DOHH2 (cell line): ENCODE data around the gene GLRX3.

Source experiments
- H3F3A ChIP-seq: fragments of 200-600 bp; sonication (generic), shearing (Covaris generic); 2 replicates; pipeline ENCODE4 v1.6.0; 2016; ENCODE audit warnings: antibody characterized with exemption, mild to moderate bottlenecking; ENCODE audit not compliant: control insufficient read depth, insufficient read depth
- H3K27ac ChIP-seq: fragments of 200-600 bp; sonication (generic); 2 replicates; pipeline ENCODE4 v1.5.1; 2014; ENCODE audit warnings: low read depth, mild to moderate bottlenecking, low read length, moderate library complexity
- H3K27me3 ChIP-seq: fragments of 200-600 bp; sonication (generic); 2 replicates; pipeline ENCODE4 v1.6.1; 2014; ENCODE audit warnings: mild to moderate bottlenecking, low read length, mixed read lengths; ENCODE audit not compliant: control insufficient read depth
- H3K36me3 ChIP-seq: fragments of 200-600 bp; sonication (generic); 2 replicates; pipeline ENCODE4 v1.6.1; 2014; ENCODE audit warnings: mild to moderate bottlenecking, low read length, moderate library complexity, mixed read lengths; ENCODE audit not compliant: control insufficient read depth
- H3K4me1 ChIP-seq: fragments of 200-600 bp; sonication (generic); 2 replicates; pipeline ENCODE4 v1.6.1; 2014; ENCODE audit warnings: mild to moderate bottlenecking, low read length, mixed read lengths; ENCODE audit not compliant: control insufficient read depth
- H3K4me2 ChIP-seq: fragments of 200-600 bp; sonication (generic); 2 replicates; pipeline ENCODE4 v1.6.0; 2014; ENCODE audit warnings: mild to moderate bottlenecking, low read length, moderate library complexity
- H3K4me3 ChIP-seq: fragments of 200-600 bp; sonication (generic); 2 replicates; pipeline ENCODE4 v1.5.1; 2014; ENCODE audit warnings: mild to moderate bottlenecking, low read length, mixed read lengths
- H3K79me2 ChIP-seq: fragments of 200-600 bp; sonication (generic); 2 replicates; pipeline ENCODE4 v1.6.1; 2014; ENCODE audit warnings: mild to moderate bottlenecking, low read length, mixed read lengths; ENCODE audit not compliant: control insufficient read depth
- H3K9me2 ChIP-seq: fragments of 200-600 bp; sonication (generic); replicated peaks from 2 replicates; pipeline ENCODE4 v1.6.1; 2014; ENCODE audit warnings: mild to moderate bottlenecking, low read length, mixed read lengths; ENCODE audit not compliant: control insufficient read depth
- H3K9me3 ChIP-seq: fragments of 200-600 bp; sonication (generic); 2 replicates; pipeline ENCODE4 v1.6.1; 2014; ENCODE audit warnings: antibody characterized with exemption, low read length, mixed read lengths; ENCODE audit not compliant: control insufficient read depth, insufficient read depth
- H4K20me1 ChIP-seq: fragments of 200-600 bp; sonication (generic); 2 replicates; pipeline ENCODE4 v1.6.0; 2014; ENCODE audit warnings: low read depth, mild to moderate bottlenecking, antibody characterized with exemption, low read length, moderate library complexity; ENCODE audit not compliant: control insufficient read depth, insufficient read depth
- CTCF ChIP-seq: fragments of 200-600 bp; sonication (generic); IDR thresholded peaks from one replicate; pipeline ENCODE4 v1.5.1; 2014; ENCODE audit warnings: antibody characterized with exemption, mild to moderate bottlenecking, low read depth, low read length; ENCODE audit not compliant: poor library complexity, severe bottlenecking
- EZH2phosphoT487 ChIP-seq: fragments of 200-600 bp; sonication (generic); IDR thresholded peaks from 2 replicates; pipeline ENCODE4 v1.6.1; 2017; ENCODE audit warnings: borderline replicate concordance, mild to moderate bottlenecking, antibody characterized with exemption, low read length, moderate library complexity, mixed read lengths

Gene GLRX3

GRCh38 chr10:130171196-130171595 lies 35.0 kb downstream of the GLRX3 start:
- TF ChIP-seq EZH2phosphoT487 = no peak
- TF ChIP-seq CTCF = no peak
- H3K9me3 ChIP-seq = no peaks in the 10 kb centered on the region
- peaks cover 84% of the 10 kb centered on the region for H3K36me3 ChIP-seq
- no peaks in the 10 kb centered on the region for H3F3A ChIP-seq
- H3K79me2 ChIP-seq = no peaks in the 10 kb centered on the region
- H4K20me1 ChIP-seq = 0 out of 2 replicates have a peak, but pooled peaks cover 3% of the 10 kb centered on the region
- no peaks in the 10 kb centered on the region for H3K4me1 ChIP-seq
- no peaks in the 10 kb centered on the region for H3K27me3 ChIP-seq
- H3K4me3 ChIP-seq = no peak overlapping the region
- no peaks in the 10 kb centered on the region for H3K9me2 ChIP-seq
- H3K4me2 ChIP-seq = no peak overlapping the region
- H3K27ac ChIP-seq = no peak overlapping the region

GRCh38 chr10:130174328-130174727 lies 38.1 kb downstream of the GLRX3 start:
- TF ChIP-seq EZH2phosphoT487 = no peak
- TF ChIP-seq CTCF = no peak
- Histone ChIP-seq H3K79me2 (no peaks in the 10 kb centered on the region), H3K9me2 (no peaks in the 10 kb centered on the region), H3K36me3 (peaks cover 65% of the 10 kb centered on the region), H3K4me3 (no peak overlapping the region), H3K4me2 (no peak overlapping the region), H4K20me1 (0 out of 2 replicates have a peak, but pooled peaks cover 3% of the 10 kb centered on the region), H3K27ac (no peak overlapping the region), H3K4me1 (no peaks in the 10 kb centered on the region), H3K27me3 (no peaks in the 10 kb centered on the region), H3K9me3 (no peaks in the 10 kb centered on the region), H3F3A (no peaks in the 10 kb centered on the region)

DNA sequence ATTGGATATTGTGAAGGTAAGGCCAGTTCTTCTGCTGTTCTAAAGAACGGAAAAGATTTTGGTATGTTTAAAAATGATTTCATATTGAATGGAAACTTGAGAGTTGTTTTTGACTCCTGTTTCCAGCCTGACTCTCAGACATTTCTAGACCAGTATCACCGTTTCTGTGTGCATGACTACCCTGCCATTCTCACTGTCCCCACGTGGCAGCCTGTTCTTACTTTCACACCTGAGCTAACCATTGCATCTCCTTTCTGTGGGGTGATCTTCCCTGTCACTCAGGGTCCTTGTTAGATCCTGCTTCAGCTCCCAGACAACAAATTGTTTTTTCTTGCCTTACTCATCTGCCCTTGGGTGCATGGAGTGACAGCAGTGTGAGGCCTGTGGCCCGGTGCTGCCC lies 38.9 kb downstream of the GLRX3 start:
- Histone ChIP-seq H3F3A (no peaks in the 10 kb centered on the region), H3K27ac (no peak overlapping the region), H3K36me3 (peaks cover 65% of the 10 kb centered on the region), H3K79me2 (no peaks in the 10 kb centered on the region), H3K9me2 (no peaks in the 10 kb centered on the region), H3K4me3 (no peak overlapping the region), H4K20me1 (0 out of 2 replicates have a peak, but pooled peaks cover 3% of the 10 kb centered on the region), H3K4me2 (no peak overlapping the region), H3K9me3 (no peaks in the 10 kb centered on the region), H3K27me3 (no peaks in the 10 kb centered on the region), H3K4me1 (no peaks in the 10 kb centered on the region)
- TF ChIP-seq EZH2phosphoT487 (no peak), CTCF (no peak)
